HL-60 (cell line): ENCODE results near the gene TDRD3.

Experiments
- DNase-seq, 2 experiments: peaks; one replicate each; pipeline ENCODE4 v3.0.0-alpha.2; 2010 to 2020; ENCODE audit warnings: low read depth in 1 of 2, low spot score in 1 of 2
- H3K27ac ChIP-seq: fragments of 250-450 bp; sonication (Bioruptor Pico); replicated peaks from 2 replicates; pipeline ENCODE4 v1.5.1; 2020; ENCODE audit warnings: mild to moderate bottlenecking, moderate library complexity
- H3K27me3 ChIP-seq: fragments of 250-450 bp; sonication (Bioruptor Pico); 2 replicates; pipeline ENCODE4 v1.5.1; 2021; ENCODE audit warnings: mild to moderate bottlenecking, moderate library complexity; ENCODE audit not compliant: insufficient read depth, poor library complexity, severe bottlenecking
- H3K4me3 ChIP-seq: replicated peaks from 2 replicates; pipeline ENCODE4 v1.5.1; 2011; ENCODE audit warnings: mild to moderate bottlenecking, control low read depth, low read length; ENCODE audit not compliant: insufficient read depth
- CTCF ChIP-seq: IDR thresholded peaks from one replicate; pipeline ENCODE4 v1.5.1; 2011; ENCODE audit warnings: low read length, control low read depth, inconsistent platforms; ENCODE audit not compliant: insufficient read depth
- GABPA ChIP-seq: IDR thresholded peaks from 2 replicates; pipeline ENCODE4 v1.6.1; 2012; ENCODE audit warnings: low read depth
- POLR2AphosphoS5 ChIP-seq: IDR thresholded peaks from 2 replicates; pipeline ENCODE4 v1.6.1; 2012; ENCODE audit warnings: low read depth
- REST ChIP-seq: IDR thresholded peaks from 2 replicates; pipeline ENCODE4 v1.6.1; 2012; ENCODE audit warnings: low read depth; ENCODE audit not compliant: insufficient replicate concordance
- SPI1 ChIP-seq: IDR thresholded peaks from 2 replicates; pipeline ENCODE4 v1.6.1; 2012; ENCODE audit warnings: low read depth, mild to moderate bottlenecking, borderline replicate concordance

Gene TDRD3

GRCh38 chr13:60379837-60380565, 17.0 kb upstream of the TDRD3 start:
- no peak for DNase-seq
- TF ChIP-seq GABPA: no peak
- TF ChIP-seq SPI1: no peak
- TF ChIP-seq POLR2AphosphoS5: no peak
- Histone ChIP-seq H3K27ac (no peak overlapping the region), H3K27me3 (no peaks in the 10 kb centered on the region), H3K4me3 (no peak overlapping the region)

- Histone ChIP-seq H3K27me3 (no peaks in the 10 kb centered on the region), H3K27ac (no peak overlapping the region), H3K4me3 (no peak overlapping the region)
- no peak for DNase-seq
- TF ChIP-seq CTCF (no peak), REST (no peak), POLR2AphosphoS5 (no peak), GABPA (no peak), SPI1 (no peak)
These were observed 12.1 kb upstream of the TDRD3 start for GRCh38 chr13:60384911-60385310.

- H3K27ac ChIP-seq: no peak overlapping the region
- H3K4me3 ChIP-seq: no peak overlapping the region
- no peak for DNase-seq
- no peaks in the 10 kb centered on the region for H3K27me3 ChIP-seq
- TF ChIP-seq REST: no peak
- TF ChIP-seq POLR2AphosphoS5: no peak
- TF ChIP-seq SPI1: no peak
- TF ChIP-seq GABPA: no peak
- no peak for TF ChIP-seq CTCF
These were observed 10.8 kb upstream of the TDRD3 start for GRCh38 chr13:60386250-60386649.

- Histone ChIP-seq H3K27ac (no peak overlapping the region), H3K4me3 (no peak overlapping the region), H3K27me3 (no peaks in the 10 kb centered on the region)
- DNase-seq: no peak
- TF ChIP-seq SPI1 (no peak), GABPA (no peak), POLR2AphosphoS5 (no peak), REST (no peak), CTCF (no peak)
These were observed 4.9 kb upstream of the TDRD3 start for GRCh38 chr13:60392131-60392530.
